GM23338 (cell line): ENCODE measurements around the gene TXNL4B. TPM values are rescaled to one million over a fixed set of nuclear protein-coding genes. Genes with fewer than 3 reads are reported as not detected.

ENCODE experiments used
- ATAC-seq: fragments of 200-7000 bp; cut with Tn5 transposase; 3 replicates; pipeline ENCODE4 v1.9.1; 2020
- DNase-seq: peaks from one replicate; pipeline ENCODE4 v3.0.0-alpha.2; 2015; ENCODE audit warnings: low spot score
- H2AFZ ChIP-seq: fragments of 200-600 bp; sonication (generic); 2 replicates; pipeline ENCODE4 v1.8.0; 2016; ENCODE audit warnings: antibody characterized with exemption, mild to moderate bottlenecking, moderate library complexity
- H3F3A ChIP-seq: fragments of 200-600 bp; sonication (generic); replicated peaks from 2 replicates; pipeline ENCODE4 v1.8.0; 2017; ENCODE audit warnings: antibody characterized with exemption, mixed run types, low read depth
- H3K27ac ChIP-seq: fragments of 200-600 bp; sonication (generic); 2 replicates; pipeline ENCODE4 v1.6.1; 2016; ENCODE audit warnings: low read depth
- H3K27me3 ChIP-seq: fragments of 200-600 bp; sonication (generic); 2 replicates; pipeline ENCODE4 v1.8.0; 2016; ENCODE audit warnings: mild to moderate bottlenecking, mixed run types, moderate library complexity; ENCODE audit not compliant: insufficient read depth
- H3K36me3 ChIP-seq: fragments of 200-600 bp; sonication (generic); 2 replicates; pipeline ENCODE4 v1.8.0; 2016; ENCODE audit warnings: mild to moderate bottlenecking; ENCODE audit not compliant: insufficient read depth
- H3K4me1 ChIP-seq: fragments of 200-600 bp; sonication (generic); 2 replicates; pipeline ENCODE4 v1.8.0; 2016; ENCODE audit warnings: mild to moderate bottlenecking, moderate library complexity; ENCODE audit not compliant: insufficient read depth
- H3K4me2 ChIP-seq: fragments of 200-600 bp; sonication (generic); 2 replicates; pipeline ENCODE4 v1.7.1; 2017; ENCODE audit warnings: mixed run types
- H3K4me3 ChIP-seq: fragments of 200-600 bp; sonication (generic); 2 replicates; pipeline ENCODE4 v1.6.1; 2016; ENCODE audit warnings: mixed run types
- H3K79me2 ChIP-seq: fragments of 200-600 bp; sonication (generic); replicated peaks from 2 replicates; pipeline ENCODE4 v1.8.0; 2017; ENCODE audit warnings: mild to moderate bottlenecking; ENCODE audit not compliant: insufficient read depth
- H3K9me2 ChIP-seq: fragments of 200-600 bp; sonication (generic); 2 replicates; pipeline ENCODE4 v1.8.0; 2017; ENCODE audit not compliant: insufficient read depth
- H4K20me1 ChIP-seq: fragments of 200-600 bp; sonication (generic); replicated peaks from 2 replicates; pipeline ENCODE4 v1.8.0; 2017; ENCODE audit warnings: mild to moderate bottlenecking; ENCODE audit not compliant: insufficient read depth
- H3K27ac Mint-ChIP-seq: 2 replicates; pipeline ENCODE4 v1.8.0; 2020; ENCODE audit warnings: inconsistent platforms, mild to moderate bottlenecking, moderate library complexity, mixed read lengths
- H3K27me3 Mint-ChIP-seq: 3 replicates; pipeline ENCODE4 v1.8.0; 2022; ENCODE audit warnings: low read depth, mild to moderate bottlenecking, moderate library complexity, mixed read lengths, inconsistent platforms; ENCODE audit not compliant: insufficient read depth, poor library complexity
- H3K36me3 Mint-ChIP-seq: 3 replicates; pipeline ENCODE4 v1.8.0; 2021; ENCODE audit warnings: low read depth, mild to moderate bottlenecking, inconsistent platforms, moderate library complexity, mixed read lengths
- H3K4me1 Mint-ChIP-seq: 3 replicates; pipeline ENCODE4 v1.8.0; 2020; ENCODE audit warnings: mild to moderate bottlenecking, inconsistent platforms, mixed read lengths
- H3K4me3 Mint-ChIP-seq: 3 replicates; pipeline ENCODE4 v1.8.0; 2021; ENCODE audit warnings: moderate library complexity, mild to moderate bottlenecking, inconsistent platforms, mixed read lengths
- H3K9me3 Mint-ChIP-seq: 3 replicates; pipeline ENCODE4 v1.8.0; 2020; ENCODE audit warnings: moderate library complexity, mild to moderate bottlenecking, inconsistent platforms, mixed read lengths
- CREB1 ChIP-seq: fragments of 250-450 bp; sonication (Bioruptor Pico); IDR thresholded peaks from 2 replicates; pipeline ENCODE4 v1.5.0; 2020; ENCODE audit warnings: low read depth, mild to moderate bottlenecking, moderate library complexity
- ETS1 ChIP-seq: IDR thresholded peaks from 2 replicates; pipeline ENCODE4 v1.6.1; 2016; ENCODE audit warnings: antibody characterized with exemption
- EZH2 ChIP-seq: fragments of 200-600 bp; sonication (generic); IDR thresholded peaks from one replicate; pipeline ENCODE4 v1.8.0; 2017; ENCODE audit warnings: antibody characterized with exemption, mild to moderate bottlenecking, low read depth; ENCODE audit not compliant: unreplicated experiment
- NANOG ChIP-seq: IDR thresholded peaks from 2 replicates; pipeline ENCODE4 v1.6.1; 2016; ENCODE audit warnings: antibody characterized with exemption, borderline replicate concordance
- ZNF114 ChIP-seq: fragments of 250-450 bp; sonication (Bioruptor Pico); IDR thresholded peaks from 2 replicates; pipeline ENCODE4 v1.5.0; 2020; ENCODE audit warnings: mild to moderate bottlenecking, moderate library complexity
- ZNF331 ChIP-seq: fragments of 250-450 bp; sonication (Bioruptor Pico); IDR thresholded peaks from 2 replicates; pipeline ENCODE4 v1.5.0; 2020; ENCODE audit warnings: low read depth, mild to moderate bottlenecking, moderate library complexity
- ZNF462 ChIP-seq: fragments of 250-450 bp; sonication (Bioruptor Pico); IDR thresholded peaks from 2 replicates; pipeline ENCODE4 v1.5.0; 2020; ENCODE audit warnings: mild to moderate bottlenecking, moderate library complexity
- polyA plus RNA-seq: library from polyadenylated mRNA; unstranded; fragments of >200 nt; fragmentation: Nextera tagmentation; extraction: Ambion mirVana; gene quantifications from 2 replicates; pipeline ENCODE4 v1.2.1, GENCODE V29; 2016
- total RNA-seq: library from RNA; depleted of rRNA; stranded (reverse); fragments of >200 nt; shearing (Covaris generic); gene quantifications from 2 replicates; pipeline ENCODE4 v1.2.3, GENCODE V29; 2014

The TXNL4B gene
- total and polyA plus RNA-seq, 2 experiments from 2014 or later: 3.7 to 8.9 TPM

- TF ChIP-seq ZNF462 (CRISPR knock-in tag) (no peak), NANOG (no peak)
Measured at GRCh38 chr16:72109300-72109699, 15.9 kb upstream of the TXNL4B start (continued).

- no peak overlapping the region for H3K27ac Mint-ChIP-seq
- no peaks in the 10 kb centered on the region for H3F3A ChIP-seq
- peaks cover 4% of the 10 kb centered on the region for H3K27me3 Mint-ChIP-seq
- peaks cover 94% of the 10 kb centered on the region for H3K36me3 Mint-ChIP-seq
- H3K4me1 ChIP-seq: no peaks in the 10 kb centered on the region
- H2AFZ ChIP-seq: no peak overlapping the region
- H3K4me1 Mint-ChIP-seq: no peaks in the 10 kb centered on the region
- no peak overlapping the region for H3K4me3 ChIP-seq
- H3K9me3 Mint-ChIP-seq: no peaks in the 10 kb centered on the region
- H3K27ac ChIP-seq: no peak overlapping the region
- H3K9me2 ChIP-seq: no peaks in the 10 kb centered on the region
- no peaks in the 10 kb centered on the region for H3K79me2 ChIP-seq
- TF ChIP-seq EZH2 (no peak), ZNF114 (CRISPR knock-in tag) (no peak), CREB1 (CRISPR knock-in tag) (no peak), ETS1 (no peak), NANOG (no peak), ZNF462 (CRISPR knock-in tag) (no peak), ZNF331 (CRISPR knock-in tag) (no peak)
- H3K36me3 ChIP-seq: peaks cover 42% of the 10 kb centered on the region
- H3K4me3 Mint-ChIP-seq: no peak overlapping the region
- no peak overlapping the region for H3K4me2 ChIP-seq
- no peaks in the 10 kb centered on the region for H3K27me3 ChIP-seq
- no peak for DNase-seq
- no peaks in the 10 kb centered on the region; the same call in 1 of the 2 replicates for H4K20me1 ChIP-seq
- no peak for ATAC-seq
Measured at GRCh38 chr16:72108353-72109102, 15.1 kb upstream of the TXNL4B start.
